Islet of Langerhans (tissue), 1 donor: Measurements from ENCODE around the gene ACTA2.
"Not testable (repeated sequence)": the region's sequence is repeated elsewhere in the genome, so short reads cannot be mapped to it uniquely, and the experiment has no call there.

Experiments
- FAIRE-seq: peaks from one replicate; lab custom pipeline; 2011; peaks lifted over from hg19 to GRCh38; lab: Jason Lieb, UNC

Gene ACTA2

GRCh38 chr10:88949912-88950837 lies 2.4 kb downstream of the ACTA2 start:
- FAIRE-seq = no peak

GRCh38 chr10:88949051-88949450 lies 3.5 kb downstream of the ACTA2 start:
- FAIRE-seq = no peak

- FAIRE-seq = no peak
Observed at GRCh38 chr10:88946965-88947590, 5.5 kb downstream of the ACTA2 start.

GRCh38 chr10:88946200-88946599 lies 6.4 kb downstream of the ACTA2 start:
- no peak for FAIRE-seq

GRCh38 chr10:88944813-88945212 lies 7.8 kb downstream of the ACTA2 start:
- no peak for FAIRE-seq

GRCh38 chr10:88943778-88944177 lies 8.8 kb downstream of the ACTA2 start:
- no peak for FAIRE-seq

GRCh38 chr10:88941026-88941425 lies 11.5 kb downstream of the ACTA2 start:
- FAIRE-seq = no peak

- FAIRE-seq = no peak
Observed at GRCh38 chr10:88938938-88939337, 13.6 kb downstream of the ACTA2 start.

- FAIRE-seq = no peak
Observed at GRCh38 chr10:88938039-88938438, 14.5 kb downstream of the ACTA2 start.

- no peak for FAIRE-seq
Observed at GRCh38 chr10:88936656-88937055, 15.9 kb downstream of the ACTA2 start.

GRCh38 chr10:88934900-88935672 lies 17.5 kb downstream of the ACTA2 start:
- peak; percentile 92 for FAIRE-seq

- FAIRE-seq = no peak
Observed at GRCh38 chr10:88933564-88933963, 19.0 kb downstream of the ACTA2 start.

- FAIRE-seq = no peak
Observed at GRCh38 chr10:88932539-88933256, 19.9 kb downstream of the ACTA2 start.

GRCh38 chr10:88932029-88932428 lies 20.5 kb downstream of the ACTA2 start:
- not testable (repeated sequence) for FAIRE-seq

GRCh38 chr10:88931548-88931947 lies 21.0 kb downstream of the ACTA2 start:
- no peak for FAIRE-seq

- no peak for FAIRE-seq
Observed at GRCh38 chr10:88928254-88928653, 24.3 kb downstream of the ACTA2 start.

GRCh38 chr10:88927416-88927690 lies 25.2 kb downstream of the ACTA2 start:
- FAIRE-seq = no peak

- peak; percentile 27 for FAIRE-seq
Observed at GRCh38 chr10:88926566-88927415, 25.8 kb downstream of the ACTA2 start.

GRCh38 chr10:88923520-88923919 lies 29.1 kb downstream of the ACTA2 start:
- FAIRE-seq = no peak

GRCh38 chr10:88922041-88922440 lies 30.5 kb downstream of the ACTA2 start:
- no peak for FAIRE-seq

- no peak for FAIRE-seq
Observed at GRCh38 chr10:88920986-88921593, 31.5 kb downstream of the ACTA2 start.
